ENCODE measurements around the gene ZNF777.
A peak's percentile ranks its signal among the peaks of the same experiment; 100 is the strongest.

The ZNF777 gene

GRCh38 chr7:149427893-149428292 lies 33.0 kb downstream of the ZNF777 start:
- DNase-seq (ENCODE audit: extremely low read depth, insufficient read length): no peak
- no peak for TF ChIP-seq CTCF (IDR thresholded peaks at IDR 0.05; ENCODE audit: insufficient read depth, low read length, poor library complexity, severe bottlenecking)

GRCh38 chr7:149427096-149427680 lies 33.7 kb downstream of the ZNF777 start:
- no peak overlapping the region for H3K4me3 ChIP-seq (replicated peaks; ENCODE audit: low read depth, low read length)
- TF ChIP-seq CTCF (IDR thresholded peaks at IDR 0.05; ENCODE audit: insufficient read depth, low read length, poor library complexity, severe bottlenecking): no peak
- no peaks in the 10 kb centered on the region for H3K27me3 ChIP-seq (replicated peaks; ENCODE audit: control insufficient read depth, insufficient read depth, low read length)
- H3K36me3 ChIP-seq (ENCODE audit: control insufficient read depth, insufficient read depth, low read length): peaks cover 7% of the 10 kb centered on the region
- DNase-seq (ENCODE audit: extremely low read depth, insufficient read length): no peak

More at GRCh38 chr7:149427893-149428292, 33.0 kb downstream of the ZNF777 start:
- Histone ChIP-seq H3K4me3 (replicated peaks; ENCODE audit: low read depth, low read length) (no peak overlapping the region), H3K36me3 (ENCODE audit: control insufficient read depth, insufficient read depth, low read length) (peaks cover 14% of the 10 kb centered on the region), H3K27me3 (replicated peaks; ENCODE audit: control insufficient read depth, insufficient read depth, low read length) (no peaks in the 10 kb centered on the region)

- no peak overlapping the region for H3K4me3 ChIP-seq (replicated peaks; ENCODE audit: low read depth, low read length)
- no peaks in the 10 kb centered on the region for H3K36me3 ChIP-seq (ENCODE audit: control insufficient read depth, insufficient read depth, low read length)
- DNase-seq (ENCODE audit: extremely low read depth, insufficient read length): no peak
- H3K27me3 ChIP-seq (replicated peaks; ENCODE audit: control insufficient read depth, insufficient read depth, low read length): no peaks in the 10 kb centered on the region
- no peak for TF ChIP-seq CTCF (IDR thresholded peaks at IDR 0.05; ENCODE audit: insufficient read depth, low read length, poor library complexity, severe bottlenecking)
These were observed 37.3 kb downstream of the ZNF777 start for GRCh38 chr7:149423449-149424110.

GRCh38 chr7:149422914-149423301 lies 38.0 kb downstream of the ZNF777 start:
- peak; percentile 46 for DNase-seq (ENCODE audit: extremely low read depth, insufficient read length)
- TF ChIP-seq CTCF (IDR thresholded peaks at IDR 0.05; ENCODE audit: insufficient read depth, low read length, poor library complexity, severe bottlenecking): no peak
- Histone ChIP-seq H3K36me3 (ENCODE audit: control insufficient read depth, insufficient read depth, low read length) (no peaks in the 10 kb centered on the region), H3K4me3 (replicated peaks; ENCODE audit: low read depth, low read length) (peak overlapping the region; percentile 41), H3K27me3 (replicated peaks; ENCODE audit: control insufficient read depth, insufficient read depth, low read length) (no peaks in the 10 kb centered on the region)

- peak; percentile 36 for TF ChIP-seq CTCF (IDR thresholded peaks at IDR 0.05; ENCODE audit: insufficient read depth, low read length, poor library complexity, severe bottlenecking)
- no peaks in the 10 kb centered on the region for H3K27me3 ChIP-seq (replicated peaks; ENCODE audit: control insufficient read depth, insufficient read depth, low read length)
- peak; percentile 89 for DNase-seq (ENCODE audit: extremely low read depth, insufficient read length)
- no peaks in the 10 kb centered on the region for H3K36me3 ChIP-seq (ENCODE audit: control insufficient read depth, insufficient read depth, low read length)
- peak overlapping the region; percentile 59 for H3K4me3 ChIP-seq (replicated peaks; ENCODE audit: low read depth, low read length)
These were observed 38.5 kb downstream of the ZNF777 start for GRCh38 chr7:149422162-149422913.

Measured in GM06990 (cell line).